HG03139 (cell line): ENCODE measurements around the gene CENPV.
"Not testable (repeated sequence)": the region's sequence is repeated elsewhere in the genome, so short reads cannot be mapped to it uniquely, and the experiment has no call there.

ENCODE experiments used
- ATAC-seq: cut with Tn5 transposase; IDR thresholded peaks from one replicate; pipeline ENCODE4 v1.9.1; 2021; ENCODE audit not compliant: unreplicated experiment

CENPV gene

GRCh38 chr17:16314859-16315258 is 38.4 kb downstream of the CENPV start:
- ATAC-seq = no peak

- ATAC-seq = no peak
Measured at GRCh38 chr17:16314189-16314588, 39.1 kb downstream of the CENPV start.

- ATAC-seq = no peak
Measured at GRCh38 chr17:16313139-16314090, 39.9 kb downstream of the CENPV start.

GRCh38 chr17:16312061-16312460 is 41.2 kb downstream of the CENPV start:
- ATAC-seq = not testable (repeated sequence)

GRCh38 chr17:16306211-16306610 is 47.1 kb downstream of the CENPV start:
- no peak for ATAC-seq

- ATAC-seq = no peak
Measured at GRCh38 chr17:16304830-16305229, 48.4 kb downstream of the CENPV start.

GRCh38 chr17:16302856-16303255 is 50.4 kb downstream of the CENPV start:
- no peak for ATAC-seq

- no peak for ATAC-seq
Measured at GRCh38 chr17:16301963-16302855, 51.1 kb downstream of the CENPV start.

- no peak for ATAC-seq
Measured at GRCh38 chr17:16300554-16300953, 52.7 kb downstream of the CENPV start.

GRCh38 chr17:16298140-16298662 is 55.1 kb downstream of the CENPV start:
- no peak for ATAC-seq

- ATAC-seq = no peak
Measured at GRCh38 chr17:16297367-16298139, 55.7 kb downstream of the CENPV start.

- not testable (repeated sequence) for ATAC-seq
Measured at GRCh38 chr17:16296072-16296471, 57.2 kb downstream of the CENPV start.

GRCh38 chr17:16294560-16294959 is 58.7 kb downstream of the CENPV start:
- no peak for ATAC-seq

GRCh38 chr17:16293931-16294330 is 59.3 kb downstream of the CENPV start:
- no peak for ATAC-seq
